GM10266 (cell line): ENCODE measurements around the gene CLCNKA.
"Not testable (repeated sequence)": the region's sequence is repeated elsewhere in the genome, so short reads cannot be mapped to it uniquely, and the experiment has no call there.

Experiments
- DNase-seq: peaks from one replicate; pipeline ENCODE4 v3.0.0; 2012; ENCODE audit errors: extremely low spot score
- TF ChIP-seq, protein P1 (sequence below): IDR thresholded peaks from 2 replicates; pipeline ENCODE4 v1.5.1; 2012; ENCODE audit warnings: mild to moderate bottlenecking, low read depth; ENCODE audit not compliant: control insufficient read depth, insufficient read depth; ENCODE audit errors: missing control alignments

CLCNKA gene

DNA sequence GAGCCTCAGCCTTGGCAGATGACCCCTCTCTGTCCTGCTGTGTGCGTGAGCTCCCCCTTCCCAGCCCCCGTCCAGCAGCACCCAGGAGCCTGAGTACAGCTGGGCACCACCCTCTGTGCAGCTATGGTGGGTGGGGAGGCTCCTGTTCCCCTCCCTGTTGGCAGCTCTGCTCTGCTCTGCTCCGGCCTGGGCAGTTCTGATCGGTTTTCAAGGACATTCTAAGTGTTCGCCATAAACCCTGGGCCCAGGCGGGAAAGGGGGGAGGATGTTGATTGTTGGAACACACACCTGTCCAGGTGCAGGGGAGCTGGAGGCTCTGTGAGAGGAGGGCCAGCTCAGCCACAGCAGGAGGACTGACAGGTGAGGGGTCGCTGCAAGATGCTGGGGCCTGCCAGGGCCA is 21.7 kb downstream of the CLCNKA start, which contains the start of gene CLCNKB:
Gene CLCNKB, plus strand, starts transcription at position 262 of the 400 bp plus-strand sequence. CDS start 711 bp downstream, outside the sequence.
- TF ChIP-seq, protein P1, sequence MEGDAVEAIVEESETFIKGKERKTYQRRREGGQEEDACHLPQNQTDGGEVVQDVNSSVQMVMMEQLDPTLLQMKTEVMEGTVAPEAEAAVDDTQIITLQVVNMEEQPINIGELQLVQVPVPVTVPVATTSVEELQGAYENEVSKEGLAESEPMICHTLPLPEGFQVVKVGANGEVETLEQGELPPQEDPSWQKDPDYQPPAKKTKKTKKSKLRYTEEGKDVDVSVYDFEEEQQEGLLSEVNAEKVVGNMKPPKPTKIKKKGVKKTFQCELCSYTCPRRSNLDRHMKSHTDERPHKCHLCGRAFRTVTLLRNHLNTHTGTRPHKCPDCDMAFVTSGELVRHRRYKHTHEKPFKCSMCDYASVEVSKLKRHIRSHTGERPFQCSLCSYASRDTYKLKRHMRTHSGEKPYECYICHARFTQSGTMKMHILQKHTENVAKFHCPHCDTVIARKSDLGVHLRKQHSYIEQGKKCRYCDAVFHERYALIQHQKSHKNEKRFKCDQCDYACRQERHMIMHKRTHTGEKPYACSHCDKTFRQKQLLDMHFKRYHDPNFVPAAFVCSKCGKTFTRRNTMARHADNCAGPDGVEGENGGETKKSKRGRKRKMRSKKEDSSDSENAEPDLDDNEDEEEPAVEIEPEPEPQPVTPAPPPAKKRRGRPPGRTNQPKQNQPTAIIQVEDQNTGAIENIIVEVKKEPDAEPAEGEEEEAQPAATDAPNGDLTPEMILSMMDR, result no peak
- no peak for DNase-seq

DNA sequence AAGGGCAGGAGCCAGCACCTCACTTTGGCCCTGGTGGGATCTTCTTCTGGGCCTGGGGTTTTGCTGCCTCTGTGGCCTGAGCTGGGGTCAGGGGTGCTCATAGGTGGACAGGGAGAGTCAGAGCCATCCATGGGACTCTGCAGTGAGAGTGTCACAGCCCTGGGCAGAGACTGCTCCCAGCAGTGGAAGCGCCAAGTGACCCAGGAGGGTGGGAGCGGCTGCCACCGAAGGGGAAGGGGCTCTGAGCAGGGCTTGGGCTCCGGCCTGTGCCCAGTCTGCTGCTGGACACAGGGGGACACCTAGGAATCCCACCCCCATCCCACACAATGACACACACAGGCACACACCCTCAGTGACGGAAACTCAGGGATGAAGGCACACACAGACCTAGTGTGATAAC is 22.1 kb downstream of the CLCNKA start:
- DNase-seq, result no peak
- TF ChIP-seq, protein P1, result no peak

DNA sequence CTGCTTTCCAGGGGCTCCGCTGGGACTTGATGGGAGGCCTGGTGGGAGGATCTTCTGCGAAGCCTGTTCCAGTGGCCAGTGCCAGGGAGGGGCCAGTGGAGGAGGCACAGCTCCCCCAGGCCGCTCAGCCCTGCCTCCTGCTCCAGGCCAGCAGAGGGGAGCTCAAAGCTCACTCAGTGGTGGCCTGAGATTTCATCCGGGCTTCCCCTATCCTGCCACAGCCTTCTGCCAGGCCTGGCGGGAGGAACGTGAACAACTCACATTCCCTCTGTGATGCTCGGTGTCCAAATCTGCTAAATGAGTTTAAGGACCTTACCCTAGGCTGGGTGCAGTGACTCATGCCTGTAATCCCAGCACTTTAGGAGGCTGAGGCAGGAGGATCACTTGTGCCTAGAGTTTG is 25.0 kb downstream of the CLCNKA start:
- TF ChIP-seq, protein P1, result no peak
- no peak for DNase-seq

DNA sequence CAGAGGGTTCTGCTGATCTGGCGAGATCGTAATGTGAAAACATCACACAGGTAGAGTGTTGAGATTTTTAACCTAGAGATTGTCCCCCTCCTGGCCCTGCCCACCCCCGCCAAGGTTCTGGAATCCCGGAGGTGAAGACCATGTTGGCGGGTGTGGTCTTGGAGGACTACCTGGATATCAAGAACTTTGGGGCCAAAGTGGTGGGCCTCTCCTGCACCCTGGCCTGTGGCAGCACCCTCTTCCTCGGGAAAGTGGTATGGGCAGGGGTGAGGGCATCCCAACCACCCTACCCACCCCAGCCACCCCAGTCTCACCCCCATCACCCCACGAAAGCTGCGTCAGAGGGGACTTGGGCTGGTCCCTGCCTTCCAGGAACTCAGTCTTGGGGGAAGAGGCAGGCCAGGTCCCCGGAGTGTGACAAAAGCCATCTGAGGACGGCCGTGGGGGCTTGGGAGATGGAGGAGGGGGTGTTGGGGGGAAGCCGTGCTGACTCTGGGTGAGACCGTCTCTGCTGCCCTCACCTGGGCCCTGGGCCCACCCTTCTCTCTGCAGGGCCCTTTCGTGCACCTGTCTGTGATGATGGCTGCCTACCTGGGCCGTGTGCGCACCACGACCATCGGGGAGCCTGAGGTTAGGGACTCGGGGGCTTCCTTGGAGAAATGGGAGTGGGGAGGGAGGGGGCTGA is 26.1 kb downstream of the CLCNKA start:
- DNase-seq, result no peak
- TF ChIP-seq, protein P1, result no peak

DNA sequence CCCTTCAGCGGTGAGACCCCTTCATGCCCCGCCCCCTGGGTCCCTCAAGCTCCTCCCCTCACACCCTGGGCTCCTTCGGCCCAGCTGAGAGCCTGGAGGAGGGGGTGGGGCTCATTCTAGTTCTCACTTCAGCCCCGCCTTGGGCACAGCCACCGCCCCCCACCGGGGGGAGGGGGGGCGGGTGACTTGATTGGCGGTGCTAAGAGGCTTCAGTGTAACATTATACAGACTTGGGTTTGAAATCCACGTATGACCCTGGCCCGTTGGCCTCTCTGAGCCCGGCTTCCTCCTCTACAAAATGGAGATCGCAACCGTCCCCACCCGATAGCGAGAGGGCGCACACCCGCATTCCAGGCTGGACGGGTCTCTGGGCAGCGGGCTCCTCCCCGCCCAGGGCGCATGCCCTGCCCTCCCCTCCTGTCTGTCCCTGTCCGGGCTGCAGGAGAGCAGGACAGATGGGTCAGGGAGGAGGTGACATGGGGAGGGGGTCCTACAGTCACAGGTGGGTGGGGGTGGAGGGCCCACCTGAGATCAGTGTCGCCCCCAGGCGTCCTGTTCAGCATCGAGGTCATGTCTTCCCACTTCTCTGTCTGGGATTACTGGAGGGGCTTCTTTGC is 26.8 kb downstream of the CLCNKA start:
- TF ChIP-seq, protein P1, result no peak
- DNase-seq, result no peak

DNA sequence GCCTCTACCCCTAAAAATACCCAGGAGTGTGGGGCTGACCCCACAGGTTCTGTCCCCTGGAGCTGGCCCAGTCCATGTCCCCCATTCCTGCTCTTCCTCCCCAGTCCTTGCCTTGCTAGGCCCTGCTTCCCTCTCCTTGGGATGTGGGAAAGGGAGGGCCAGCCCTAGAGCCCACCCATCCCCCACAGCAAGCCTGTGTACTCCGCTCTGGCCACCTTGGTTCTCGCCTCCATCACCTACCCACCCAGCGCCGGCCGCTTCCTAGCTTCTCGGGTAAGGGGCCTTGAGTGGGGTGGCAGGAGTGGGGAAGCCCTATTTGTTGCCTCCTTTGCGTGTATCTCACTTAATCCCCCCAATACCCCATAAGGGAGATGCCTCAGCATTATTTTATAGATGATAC is 28.5 kb downstream of the CLCNKA start:
- TF ChIP-seq, protein P1, result no peak
- no peak for DNase-seq

DNA sequence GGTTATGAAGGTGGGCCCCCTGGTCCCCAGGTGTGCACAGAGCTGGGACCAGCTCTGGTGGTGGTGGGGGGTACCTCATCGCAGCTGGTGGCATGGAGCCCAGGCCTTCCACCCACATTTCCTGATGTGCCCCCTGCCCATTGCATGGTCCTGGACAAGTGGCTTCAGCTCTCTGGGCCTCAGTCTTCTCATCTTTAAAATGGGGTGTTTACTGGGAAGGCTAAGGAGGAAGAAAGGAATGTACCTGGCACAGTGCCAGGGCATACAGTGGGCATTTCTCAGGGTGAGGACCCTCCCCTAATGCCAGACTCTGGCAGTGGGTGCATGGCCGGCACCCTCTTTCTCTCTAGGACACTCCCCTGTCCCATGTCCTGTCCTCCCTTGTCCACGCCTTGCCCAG is 29.2 kb downstream of the CLCNKA start:
- DNase-seq, result no peak
- TF ChIP-seq, protein P1, result no peak

DNA sequence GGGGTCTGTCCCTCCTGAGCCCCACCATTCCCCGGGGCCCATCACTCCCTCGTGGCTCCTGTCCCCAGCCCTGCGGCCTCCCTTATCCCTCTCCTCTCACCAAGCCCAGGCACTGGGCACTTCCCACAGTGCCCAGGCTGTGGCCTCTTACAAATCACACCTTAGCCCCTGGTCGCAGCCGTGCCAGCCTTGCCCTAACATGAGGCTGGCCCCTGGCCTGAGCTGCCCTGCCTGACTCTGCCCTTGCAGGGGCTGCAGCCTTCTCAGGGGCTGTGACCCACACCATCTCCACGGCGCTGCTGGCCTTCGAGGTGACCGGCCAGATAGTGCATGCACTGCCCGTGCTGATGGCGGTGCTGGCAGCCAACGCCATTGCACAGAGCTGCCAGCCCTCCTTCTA is 30.1 kb downstream of the CLCNKA start:
- DNase-seq, result not testable (repeated sequence)
